Stimulated activated CD4-positive, alpha-beta T cell treated with anti-CD3 and anti-CD28 coated beads, Interleukin-15, amount 100 ng/mL, for 48 hours (primary cell): Measurements from ENCODE around the gene GNAQ.
"Not testable (repeated sequence)": the region's sequence is repeated elsewhere in the genome, so short reads cannot be mapped to it uniquely, and the experiment has no call there.

Experiments
- DNase-seq, 2 donors: peaks; one replicate each; pipeline ENCODE4 v3.0.0-alpha.2; 2020; ENCODE audit warnings: low read depth in 2 of 2

GNAQ gene

DNA sequence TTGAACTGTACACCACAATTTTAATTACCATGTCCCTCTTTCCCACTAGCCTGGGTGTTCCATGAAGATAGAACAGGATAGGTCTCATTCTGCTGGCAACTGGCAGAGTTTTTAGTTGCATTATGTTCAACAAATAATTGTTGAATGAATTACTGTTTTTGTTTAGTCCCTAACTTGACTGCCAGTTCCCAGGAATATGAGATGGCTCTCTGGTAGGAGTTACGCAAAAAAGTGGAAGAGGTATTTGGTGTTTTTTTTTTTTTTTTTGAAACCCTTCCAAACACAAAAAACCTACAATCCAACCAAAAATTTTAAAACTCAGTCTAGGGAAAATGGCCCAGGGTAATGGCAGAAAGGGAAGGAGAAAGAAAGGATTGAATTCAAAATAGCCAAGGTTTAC lies 153.6 kb downstream of the GNAQ start:
- no peak for DNase-seq

DNA sequence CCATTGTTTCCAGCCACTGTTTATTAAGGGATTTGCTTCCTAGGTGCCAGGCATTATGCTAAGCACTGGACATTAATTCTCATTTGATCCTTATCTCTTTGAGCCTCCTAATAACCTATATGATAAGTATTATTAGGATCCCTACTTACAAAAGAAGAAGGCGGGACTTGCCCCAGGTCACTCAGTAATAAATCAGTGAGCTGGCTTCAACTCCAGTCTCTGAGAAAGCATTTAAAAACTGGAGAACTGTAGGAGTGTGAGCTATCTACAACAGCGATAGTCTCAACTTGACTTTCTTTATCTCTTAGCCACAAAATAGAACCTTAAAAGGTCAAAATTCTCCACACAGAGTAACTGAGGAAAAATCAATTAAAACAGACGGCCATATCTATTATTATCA lies 155.0 kb downstream of the GNAQ start:
- no peak for DNase-seq

GRCh38 chr9:77876091-77876490 lies 155.5 kb downstream of the GNAQ start:
- DNase-seq, result no peak

GRCh38 chr9:77872863-77873262 lies 158.7 kb downstream of the GNAQ start:
- DNase-seq, result no peak

- no peak for DNase-seq
Measured at GRCh38 chr9:77872177-77872576, 159.4 kb downstream of the GNAQ start.

GRCh38 chr9:77871483-77871882 lies 160.1 kb downstream of the GNAQ start:
- DNase-seq, result no peak

GRCh38 chr9:77866878-77867277 lies 164.7 kb downstream of the GNAQ start:
- DNase-seq, result no peak

DNA sequence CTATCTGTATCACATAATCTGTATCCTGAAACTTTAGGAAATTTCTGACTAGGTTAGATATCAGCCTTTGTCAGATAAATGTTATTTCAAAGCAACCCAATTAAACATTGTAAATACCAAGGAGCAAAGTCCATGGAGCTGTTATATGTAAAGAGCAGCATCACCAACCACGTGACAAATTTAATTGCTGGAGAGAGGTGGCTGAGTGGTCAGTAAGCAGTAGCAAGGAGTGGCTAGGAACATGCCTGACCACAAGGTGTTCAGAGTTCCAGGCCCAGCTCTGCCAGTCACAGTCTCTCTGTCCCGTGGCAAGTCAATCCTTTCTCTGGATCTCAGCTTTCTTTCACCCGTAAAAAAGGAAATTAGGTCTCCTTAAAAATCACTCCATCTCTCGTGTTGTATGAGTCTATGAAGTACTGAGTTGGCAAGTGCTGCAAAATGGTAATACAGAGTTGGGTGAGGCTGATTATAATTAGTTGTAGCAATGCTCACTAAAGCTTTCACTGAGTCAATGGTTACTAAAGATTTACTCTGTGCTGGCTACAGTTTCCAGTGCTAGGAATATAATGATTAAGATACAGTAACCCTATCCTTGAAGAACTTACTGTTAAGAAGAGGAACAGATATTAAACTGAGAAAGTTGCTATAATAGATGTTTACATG lies 166.1 kb downstream of the GNAQ start:
- DNase-seq, result no peak

DNA sequence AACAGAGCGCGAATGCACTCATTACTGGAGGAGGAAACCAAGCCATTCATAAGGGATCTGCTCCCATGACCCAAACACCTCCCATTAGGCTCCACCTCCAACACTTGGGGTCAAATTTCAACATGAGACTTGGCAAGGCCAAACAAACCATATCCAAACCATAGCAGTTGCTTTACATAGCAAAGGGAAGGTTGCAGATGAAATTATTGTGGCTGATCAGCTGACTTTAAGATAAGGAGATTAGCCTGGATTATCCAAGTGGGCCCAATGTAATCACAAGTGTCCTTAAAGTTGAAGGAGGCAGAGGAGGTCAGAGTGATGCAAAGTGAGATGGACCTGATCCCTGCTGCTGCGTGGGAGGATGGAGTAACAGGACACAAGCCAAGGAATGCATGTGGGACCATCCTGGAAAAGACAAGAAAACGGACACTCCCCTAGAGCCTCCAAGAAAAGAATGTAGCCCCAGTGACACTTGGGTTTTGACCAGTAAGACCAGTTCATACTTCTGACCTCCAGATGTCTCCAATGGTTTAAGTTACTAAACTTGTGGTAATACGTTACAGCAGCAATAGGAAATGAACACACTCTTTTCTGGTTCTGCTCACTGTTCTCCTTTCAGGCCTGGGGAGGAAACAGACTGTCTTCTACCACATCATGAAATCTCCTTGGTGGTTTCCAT lies 167.3 kb downstream of the GNAQ start:
- no peak for DNase-seq

- DNase-seq, result not testable (repeated sequence)
Measured at GRCh38 chr9:77863638-77864037, 168.0 kb downstream of the GNAQ start.

GRCh38 chr9:77860953-77861352 lies 170.7 kb downstream of the GNAQ start:
- DNase-seq, result not testable (repeated sequence)

GRCh38 chr9:77857513-77858259 lies 173.9 kb downstream of the GNAQ start:
- no peak for DNase-seq

GRCh38 chr9:77856615-77857014 lies 175.0 kb downstream of the GNAQ start:
- DNase-seq, result no peak

DNA sequence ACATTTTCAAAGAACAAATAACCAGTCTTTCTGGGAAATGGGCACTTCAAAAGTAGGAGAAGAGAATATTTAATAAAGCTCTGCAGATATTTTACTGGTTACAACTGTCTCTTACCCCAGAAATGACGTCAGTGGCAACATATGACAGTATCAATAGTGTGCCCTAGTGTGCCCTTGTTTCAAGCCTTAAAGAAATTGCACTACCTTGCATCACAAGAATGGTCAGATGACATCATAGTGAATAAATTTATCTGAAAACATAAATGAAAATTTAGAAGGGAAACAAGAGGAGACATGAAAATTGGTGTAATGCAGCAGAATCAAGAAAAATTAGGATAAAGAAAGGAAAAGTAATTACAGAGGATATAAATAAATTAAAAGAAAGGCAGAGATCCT lies 176.7 kb downstream of the GNAQ start:
- DNase-seq, result no peak

DNA sequence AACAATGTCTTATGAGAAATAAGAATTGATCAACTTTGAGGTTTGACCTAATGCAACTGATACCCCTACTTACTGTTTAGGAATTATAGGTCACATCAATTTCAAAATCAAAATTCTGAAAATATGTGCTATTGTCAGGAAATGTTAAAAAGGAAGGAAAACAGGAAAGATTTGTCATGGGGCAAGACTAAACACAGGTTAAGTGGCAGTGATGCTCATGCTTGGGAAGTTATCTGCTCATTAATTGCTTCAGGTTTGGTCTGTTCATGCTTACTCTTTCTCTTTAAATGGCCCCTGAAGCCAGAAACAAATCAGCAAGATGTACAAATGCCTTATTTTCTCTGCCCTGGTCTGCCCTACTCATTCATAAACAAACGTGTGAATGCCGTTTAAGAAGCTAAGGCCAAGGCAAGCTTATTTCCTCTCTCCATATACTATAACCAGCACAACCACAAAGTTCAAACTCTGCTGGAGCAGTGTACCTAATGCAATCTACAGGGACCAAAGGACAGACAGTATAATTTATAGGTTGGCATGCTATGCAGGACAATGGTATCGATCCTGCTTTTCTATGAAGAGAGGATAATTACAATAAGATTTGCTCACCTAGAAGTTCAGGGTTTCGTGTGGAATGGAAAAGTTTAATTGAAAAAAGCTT lies 177.2 kb downstream of the GNAQ start:
- DNase-seq, result no peak

DNA sequence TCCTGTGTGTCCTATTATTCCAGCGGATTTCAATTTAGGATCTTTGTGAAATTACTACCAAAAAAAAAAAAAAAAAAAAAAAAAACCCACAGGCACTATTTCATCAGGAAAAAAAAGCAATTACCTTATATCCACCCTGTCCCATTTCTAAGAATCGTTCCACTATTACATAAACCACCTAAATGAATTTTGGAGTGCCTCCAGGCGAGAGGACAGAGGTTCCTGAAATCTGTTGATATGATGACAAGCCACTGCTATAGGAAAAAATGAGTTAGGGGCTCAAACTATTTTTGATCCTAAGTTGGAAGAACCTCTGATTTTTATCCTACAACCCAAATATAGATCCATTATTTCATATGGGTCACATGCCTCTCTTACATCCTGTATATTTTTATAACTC lies 177.9 kb downstream of the GNAQ start:
- no peak for DNase-seq

DNA sequence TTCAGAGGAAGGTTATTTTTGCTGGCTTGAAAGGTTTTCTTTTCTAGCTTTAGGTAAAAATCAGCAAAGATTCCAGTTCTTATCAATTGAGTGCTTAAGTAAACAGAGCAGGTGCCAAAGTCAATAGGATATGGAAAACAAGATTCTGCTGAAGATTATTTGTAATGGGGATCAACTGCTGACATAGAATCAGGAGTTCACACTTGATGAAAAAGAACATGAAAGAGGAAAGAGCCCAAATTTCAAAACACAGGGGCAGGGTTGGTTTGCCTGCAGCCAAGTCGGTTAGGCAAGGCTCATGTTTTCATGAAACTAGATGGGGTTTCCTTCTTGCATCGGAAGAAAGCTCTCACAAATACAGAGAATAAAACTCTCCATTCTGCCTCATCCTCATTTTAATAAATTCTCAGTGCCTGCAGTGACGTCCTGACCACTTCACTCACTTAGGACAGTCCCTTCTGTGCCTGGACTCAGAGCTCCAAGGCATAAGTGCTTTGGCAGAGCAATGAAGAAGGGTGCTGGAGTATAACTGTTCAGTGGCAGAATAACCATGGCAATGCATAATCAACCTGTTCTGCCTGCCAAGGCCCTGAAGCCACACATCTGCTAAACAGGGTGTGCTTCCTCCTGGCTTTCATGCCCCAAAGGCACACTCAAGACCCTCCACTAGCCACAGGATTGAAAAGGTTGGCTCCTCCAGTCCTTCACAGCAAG lies 179.6 kb downstream of the GNAQ start:
- DNase-seq, result no peak

DNA sequence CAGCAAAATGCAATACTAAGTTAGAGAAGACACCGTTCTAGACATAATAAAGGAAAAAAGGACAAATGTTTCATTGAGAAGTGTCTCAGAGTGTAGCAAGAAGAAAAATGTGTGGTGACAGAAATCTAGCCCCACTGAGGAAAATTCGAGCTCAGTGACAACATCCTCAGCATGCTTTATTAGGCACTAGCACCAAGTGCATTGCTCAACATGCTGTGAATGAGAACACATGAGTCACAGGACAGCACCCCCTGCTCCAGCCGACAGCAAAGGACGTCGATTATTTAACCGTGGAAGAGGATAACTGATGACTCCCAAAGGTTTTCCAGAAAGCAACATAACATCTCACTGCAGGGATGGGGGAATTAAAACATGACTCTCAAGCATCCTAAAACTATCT lies 182.7 kb downstream of the GNAQ start:
- no peak for DNase-seq

DNA sequence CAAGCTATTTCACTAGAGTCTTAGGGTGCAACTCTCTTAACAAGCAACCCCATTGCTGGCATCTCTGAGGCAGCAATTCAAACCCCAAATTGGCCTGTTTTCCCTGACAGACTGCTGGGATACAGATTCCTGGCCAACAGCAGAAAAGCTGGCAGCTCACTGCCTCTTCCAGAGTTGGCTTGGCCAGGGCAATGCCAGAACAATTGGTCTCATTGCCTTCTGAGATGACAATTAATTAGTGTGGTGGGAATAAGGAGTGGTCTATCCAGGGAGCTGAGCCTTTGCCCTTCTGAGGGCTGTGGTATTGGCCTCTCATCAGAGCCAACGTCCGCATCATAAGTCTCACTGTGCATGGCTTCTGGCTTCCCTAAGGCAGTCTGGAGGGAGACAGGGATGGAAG lies 183.2 kb downstream of the GNAQ start:
- DNase-seq, result no peak

DNA sequence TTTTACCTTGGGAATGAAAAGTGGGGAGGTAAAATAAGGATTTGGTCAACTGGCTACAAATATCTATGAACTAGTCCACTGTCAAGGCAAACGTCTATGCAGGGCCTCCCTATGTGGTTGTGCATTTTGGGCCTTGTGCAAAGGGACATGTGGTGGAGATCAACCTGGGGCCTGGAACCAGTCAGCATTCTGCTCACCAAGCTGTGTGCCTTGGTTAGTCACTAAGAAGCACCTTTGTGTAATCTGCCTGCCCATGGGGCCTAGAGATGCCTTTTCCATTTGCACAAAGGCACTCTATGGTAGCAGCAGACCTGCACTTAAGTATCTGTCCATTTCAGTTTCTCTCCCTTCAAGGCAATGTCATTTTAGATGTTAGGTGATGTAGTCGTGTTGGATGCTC lies 184.0 kb downstream of the GNAQ start:
- DNase-seq, result no peak

GRCh38 chr9:77847059-77847499 lies 184.5 kb downstream of the GNAQ start:
- no peak for DNase-seq

DNA sequence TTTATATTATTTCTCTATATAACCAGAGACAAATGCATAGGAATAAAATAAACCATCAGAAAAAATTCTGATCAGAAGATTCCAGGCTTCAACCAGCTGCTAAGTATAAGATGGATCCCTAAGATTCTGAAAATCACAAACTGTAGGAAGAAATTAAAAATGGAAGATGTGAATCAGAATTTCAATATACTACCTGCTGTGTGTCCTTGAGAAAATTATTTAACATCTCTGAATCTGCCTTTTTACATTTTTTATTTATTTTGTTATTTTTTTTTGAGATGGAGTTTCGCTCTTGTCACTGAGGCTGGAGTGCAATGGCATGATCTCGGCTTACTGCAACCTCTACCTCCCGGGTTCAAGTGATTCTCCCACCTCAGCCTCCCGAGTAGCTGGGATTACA lies 187.2 kb downstream of the GNAQ start:
- DNase-seq, result no peak
